LNCaP clone FGC (cell line): ENCODE measurements around the gene MAMDC2.

Source experiments
- DNase-seq: peaks from one replicate; pipeline ENCODE4 v3.0.0-alpha.2; 2011; ENCODE audit warnings: low read depth
- H3K4me3 ChIP-seq: 2 replicates; pipeline ENCODE4 v1.5.1; 2011; ENCODE audit warnings: mild to moderate bottlenecking, low read depth, low read length, control low read depth
- TF ChIP-seq, protein P1 (sequence below): IDR thresholded peaks from 2 replicates; pipeline ENCODE4 v1.5.1; 2012; ENCODE audit warnings: mild to moderate bottlenecking; ENCODE audit not compliant: control insufficient read depth, insufficient read depth; ENCODE audit errors: extremely low read depth

MAMDC2 gene

DNA sequence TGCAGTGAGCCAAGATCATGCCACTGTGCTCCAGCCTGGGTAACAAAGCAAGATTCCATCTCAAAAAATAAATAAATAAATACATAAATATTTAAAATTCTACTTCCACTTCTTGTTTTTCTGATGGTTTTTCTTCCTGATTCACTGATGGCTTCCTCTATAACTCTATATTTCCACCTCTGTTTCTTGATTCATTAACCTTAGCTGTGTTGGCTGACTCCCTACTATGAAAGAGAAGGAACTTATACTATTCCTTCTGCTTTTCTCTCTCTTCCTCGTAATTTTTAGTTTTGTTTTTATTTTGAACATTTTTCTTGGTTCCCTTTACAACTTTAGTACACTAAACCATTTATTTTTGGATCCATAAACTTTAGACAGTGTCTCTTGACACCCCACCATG lies 103.5 kb downstream of the MAMDC2 start:
- H3K4me3 ChIP-seq, result no peak overlapping the region
- DNase-seq, result no peak
- TF ChIP-seq, protein P1, sequence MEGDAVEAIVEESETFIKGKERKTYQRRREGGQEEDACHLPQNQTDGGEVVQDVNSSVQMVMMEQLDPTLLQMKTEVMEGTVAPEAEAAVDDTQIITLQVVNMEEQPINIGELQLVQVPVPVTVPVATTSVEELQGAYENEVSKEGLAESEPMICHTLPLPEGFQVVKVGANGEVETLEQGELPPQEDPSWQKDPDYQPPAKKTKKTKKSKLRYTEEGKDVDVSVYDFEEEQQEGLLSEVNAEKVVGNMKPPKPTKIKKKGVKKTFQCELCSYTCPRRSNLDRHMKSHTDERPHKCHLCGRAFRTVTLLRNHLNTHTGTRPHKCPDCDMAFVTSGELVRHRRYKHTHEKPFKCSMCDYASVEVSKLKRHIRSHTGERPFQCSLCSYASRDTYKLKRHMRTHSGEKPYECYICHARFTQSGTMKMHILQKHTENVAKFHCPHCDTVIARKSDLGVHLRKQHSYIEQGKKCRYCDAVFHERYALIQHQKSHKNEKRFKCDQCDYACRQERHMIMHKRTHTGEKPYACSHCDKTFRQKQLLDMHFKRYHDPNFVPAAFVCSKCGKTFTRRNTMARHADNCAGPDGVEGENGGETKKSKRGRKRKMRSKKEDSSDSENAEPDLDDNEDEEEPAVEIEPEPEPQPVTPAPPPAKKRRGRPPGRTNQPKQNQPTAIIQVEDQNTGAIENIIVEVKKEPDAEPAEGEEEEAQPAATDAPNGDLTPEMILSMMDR, result no peak

DNA sequence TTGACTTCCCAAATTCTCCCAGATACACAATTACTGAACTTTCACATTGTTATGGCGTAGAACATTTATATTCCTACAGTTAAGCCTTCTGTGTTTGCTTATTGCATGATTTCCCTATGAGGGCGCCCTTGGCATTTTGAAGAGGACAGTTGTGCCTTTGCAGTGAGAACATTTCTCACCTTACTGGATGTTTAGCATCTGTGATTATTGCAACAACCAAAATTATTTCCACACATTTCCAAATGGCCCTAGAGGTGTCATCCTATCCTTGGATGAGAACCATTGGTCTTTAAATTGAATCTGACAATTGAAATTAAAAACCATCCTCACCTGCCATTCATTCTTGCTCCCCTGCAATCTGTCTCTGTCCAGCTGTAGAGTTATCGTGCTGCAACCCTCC lies 104.0 kb downstream of the MAMDC2 start:
- no peak overlapping the region for H3K4me3 ChIP-seq
- TF ChIP-seq, protein P1, result peak; percentile 31; the same call in 1 of the 2 replicates
- no peak for DNase-seq

DNA sequence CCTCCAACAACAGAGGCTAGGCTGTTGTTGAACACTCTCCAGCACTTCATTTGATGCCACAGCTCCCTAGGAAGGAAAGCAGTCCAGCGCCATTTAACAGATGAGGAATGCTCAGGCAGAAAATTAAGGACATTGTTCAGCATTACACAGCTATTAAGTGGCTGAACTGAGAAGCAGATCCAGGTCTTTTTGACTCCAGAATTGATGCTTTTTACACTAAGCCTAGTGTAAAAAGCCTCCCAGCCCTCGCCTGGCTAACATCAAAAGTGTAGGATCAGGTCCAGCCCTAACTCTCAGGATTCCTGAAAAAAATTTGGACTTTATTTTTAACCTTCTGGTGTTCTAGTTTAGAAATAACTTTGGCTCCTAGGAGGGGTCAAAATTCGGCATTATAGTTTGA lies 108.7 kb downstream of the MAMDC2 start:
- TF ChIP-seq, protein P1, result no peak
- H3K4me3 ChIP-seq, result no peak overlapping the region
- no peak for DNase-seq

DNA sequence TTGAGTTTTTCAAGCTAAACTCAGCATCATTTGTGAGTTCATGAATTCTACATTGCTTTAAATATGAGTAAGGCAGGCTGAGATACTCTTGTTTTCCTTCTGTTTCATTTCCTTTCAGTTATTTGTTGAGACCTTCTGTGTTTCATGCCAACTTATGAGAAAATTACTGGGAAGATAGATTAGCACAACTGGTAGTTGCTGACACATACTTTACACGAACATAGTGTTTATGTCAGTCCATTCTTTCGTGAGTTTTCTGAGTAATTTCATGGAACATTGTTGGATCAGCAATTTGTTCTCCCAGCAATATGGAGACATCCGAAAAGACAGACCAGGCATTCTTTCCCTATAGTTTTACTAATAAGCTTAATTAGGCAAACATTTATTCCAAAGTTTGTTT lies 113.1 kb downstream of the MAMDC2 start:
- TF ChIP-seq, protein P1, result no peak
- DNase-seq, result no peak
- H3K4me3 ChIP-seq, result no peak overlapping the region

DNA sequence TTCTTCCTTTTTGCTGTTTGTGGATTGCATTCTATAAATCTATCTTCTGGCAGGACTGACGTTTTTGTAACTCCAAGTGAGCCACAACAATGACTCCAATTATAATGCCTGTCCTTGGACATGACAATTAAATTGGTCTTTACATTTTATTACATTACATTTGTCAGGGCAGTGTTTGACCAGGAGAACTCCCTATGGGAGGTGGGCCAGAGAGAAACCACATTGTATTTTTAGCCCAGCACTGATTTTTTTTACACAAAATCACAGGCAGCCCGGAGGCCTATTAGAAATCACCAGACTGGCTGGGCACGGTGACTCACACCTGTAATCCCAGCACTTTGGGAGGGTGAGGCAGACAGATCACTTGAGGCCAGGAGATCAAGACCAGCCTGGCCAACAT lies 116.0 kb downstream of the MAMDC2 start:
- H3K4me3 ChIP-seq, result no peak overlapping the region
- DNase-seq, result no peak
- TF ChIP-seq, protein P1, result no peak

DNA sequence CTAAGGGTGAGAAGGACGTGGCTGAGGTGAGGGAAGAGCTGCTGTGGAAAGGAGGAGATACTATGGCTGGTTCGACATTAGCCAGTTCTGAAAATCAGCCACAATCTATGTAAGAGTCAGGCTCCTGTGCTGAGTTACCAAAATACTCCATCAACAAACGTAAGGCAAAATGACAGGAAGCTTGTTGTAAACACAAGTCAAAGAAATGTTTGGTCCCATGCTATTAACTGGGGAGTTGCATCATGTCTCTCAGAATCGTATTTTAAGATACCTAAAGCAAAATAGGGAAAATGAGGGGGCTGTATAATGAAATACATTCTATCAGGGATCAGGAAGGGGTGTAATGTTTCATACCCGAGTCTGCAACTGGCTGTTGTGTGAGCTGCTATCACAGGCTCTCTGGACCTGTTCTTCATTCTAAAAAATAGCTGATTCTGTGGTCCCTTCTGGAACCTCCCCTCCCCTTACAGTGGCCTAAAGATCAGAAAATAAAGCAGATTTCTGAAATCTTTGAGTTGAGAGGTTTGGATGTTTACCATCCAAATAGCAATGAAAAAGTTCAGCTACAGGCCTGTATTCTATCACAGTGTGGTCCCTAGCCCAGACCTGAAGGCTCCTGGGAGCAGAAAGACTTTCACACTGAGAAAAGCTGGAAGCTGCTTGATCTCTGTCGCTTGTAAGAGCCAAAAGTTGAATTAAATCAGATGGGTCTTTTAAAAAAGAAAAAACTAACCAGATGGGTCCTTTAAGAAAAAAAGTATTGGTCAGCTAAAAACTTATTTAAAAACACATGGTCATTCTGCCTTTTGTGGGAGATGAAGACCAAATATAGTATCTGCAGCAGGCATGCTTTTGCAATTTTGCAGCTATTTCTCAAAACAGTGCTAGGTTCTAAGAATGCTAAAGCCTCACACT lies 117.3 kb downstream of the MAMDC2 start:
- DNase-seq, result no peak
- TF ChIP-seq, protein P1, result no peak
- H3K4me3 ChIP-seq, result no peak overlapping the region
